Neuronal stem cell (in vitro differentiated cells): ENCODE results near the gene PACRG.

Experiments used
- DNase-seq: peaks from one replicate; pipeline ENCODE4 v3.0.0-alpha.2; 2013; ENCODE audit warnings: low spot score
- H2AFZ ChIP-seq: one replicate; pipeline ENCODE4 v1.6.1; 2013; ENCODE audit warnings: mild to moderate bottlenecking, low read length, inconsistent platforms
- H2AK5ac ChIP-seq: 2 replicates; pipeline ENCODE4 v1.6.1; 2013; ENCODE audit warnings: low read depth, mild to moderate bottlenecking, inconsistent platforms, low read length, moderate library complexity, mixed read lengths
- H2BK120ac ChIP-seq: 2 replicates; pipeline ENCODE4 v1.6.1; 2013; ENCODE audit warnings: low read depth, mild to moderate bottlenecking, inconsistent platforms, low read length, moderate library complexity, mixed read lengths
- H2BK12ac ChIP-seq: one replicate; pipeline ENCODE4 v1.6.1; 2013; ENCODE audit warnings: low read length, inconsistent platforms
- H2BK15ac ChIP-seq: 2 replicates; pipeline ENCODE4 v1.6.1; 2013; ENCODE audit warnings: mild to moderate bottlenecking, low read length, inconsistent platforms, mixed read lengths
- H2BK5ac ChIP-seq: one replicate; pipeline ENCODE4 v1.6.1; 2013; ENCODE audit warnings: inconsistent platforms, mild to moderate bottlenecking, low read length, moderate library complexity
- H3K14ac ChIP-seq: one replicate; pipeline ENCODE4 v1.6.1; 2013; ENCODE audit warnings: low read length, inconsistent platforms
- H3K18ac ChIP-seq: 2 replicates; pipeline ENCODE4 v1.6.1; 2013; ENCODE audit warnings: low read length, inconsistent platforms
- H3K23ac ChIP-seq: 2 replicates; pipeline ENCODE4 v1.6.1; 2013; ENCODE audit warnings: low read depth, mild to moderate bottlenecking, mixed read lengths, low read length, inconsistent platforms; ENCODE audit not compliant: poor library complexity
- H3K27ac ChIP-seq: replicated peaks from 3 replicates; pipeline ENCODE4 v1.5.1; 2013; ENCODE audit warnings: low read length, inconsistent platforms
- H3K27me3 ChIP-seq, 3 experiments: 2 replicates each; pipeline ENCODE4 v1.6.1; 2013; ENCODE audit warnings: low read length in 3 of 3, mild to moderate bottlenecking in 2 of 3, inconsistent platforms in 1 of 3, low read depth in 1 of 3, mixed read lengths in 1 of 3, moderate library complexity in 1 of 3; ENCODE audit not compliant: control insufficient read depth in 3 of 3, insufficient read depth in 3 of 3
- H3K36me3 ChIP-seq, 2 donors: replicated peaks in 1 of 2; 2 replicates each; pipeline ENCODE4 v1.6.1; 2013; ENCODE audit warnings: low read length in 2 of 2; ENCODE audit not compliant: control insufficient read depth in 2 of 2, insufficient read depth in 2 of 2
- H3K4ac ChIP-seq: 2 replicates; pipeline ENCODE4 v1.6.1; 2013; ENCODE audit warnings: inconsistent platforms, mild to moderate bottlenecking, low read length, moderate library complexity
- H3K4me1 ChIP-seq, 2 donors: 1 replicate in 1 of 2; 2 replicates in 1 of 2; pipeline ENCODE4 v1.6.1; 2013; ENCODE audit warnings: low read length in 2 of 2, low read depth in 1 of 2; ENCODE audit not compliant: control insufficient read depth in 2 of 2, insufficient read depth in 1 of 2
- H3K4me2 ChIP-seq: one replicate; pipeline ENCODE4 v1.6.1; 2013; ENCODE audit warnings: mild to moderate bottlenecking, low read length, inconsistent platforms; ENCODE audit not compliant: insufficient read depth, poor library complexity, severe bottlenecking
- H3K4me3 ChIP-seq, 2 donors: 2 replicates each; pipeline ENCODE4 v1.5.1; 2013; ENCODE audit warnings: low read length in 2 of 2, mild to moderate bottlenecking in 2 of 2, inconsistent platforms in 1 of 2, moderate library complexity in 1 of 2
- H3K79me1 ChIP-seq: one replicate; pipeline ENCODE4 v1.6.1; 2013; ENCODE audit warnings: low read depth, mild to moderate bottlenecking, inconsistent platforms, low read length, moderate library complexity
- H3K9ac ChIP-seq: one replicate; pipeline ENCODE4 v1.6.1; 2013; ENCODE audit warnings: mild to moderate bottlenecking, low read depth, low read length, inconsistent platforms; ENCODE audit not compliant: poor library complexity
- H3K9me3 ChIP-seq, 2 donors: replicated peaks in 1 of 2; 2 replicates each; pipeline versions ENCODE3 to v1.6.1; 2013; ENCODE audit warnings: low read length in 2 of 2, mild to moderate bottlenecking in 2 of 2, inconsistent platforms in 1 of 2, low read depth in 1 of 2, mixed read lengths in 1 of 2, moderate library complexity in 1 of 2; ENCODE audit not compliant: control insufficient read depth in 2 of 2, insufficient read depth in 1 of 2
- H4K8ac ChIP-seq: one replicate; pipeline ENCODE4 v1.6.1; 2013; ENCODE audit warnings: low read depth, mild to moderate bottlenecking, inconsistent platforms, low read length, moderate library complexity
- H4K91ac ChIP-seq: one replicate; pipeline ENCODE4 v1.6.1; 2013; ENCODE audit warnings: low read length, low read depth, mild to moderate bottlenecking, inconsistent platforms; ENCODE audit not compliant: poor library complexity
- WGBS, 2 donors: extraction: QIAGEN DNeasy Blood & Tissue Kit; methylation state at CpG; one replicate each; pipeline ENCODE4 v1.1.7; 2013; ENCODE audit warnings: missing lambda C conversion rate in 2 of 2, mixed read lengths in 1 of 2; ENCODE audit not compliant: insufficient read length in 2 of 2, insufficient replicate concordance in 1 of 2; ENCODE audit errors: extremely low coverage in 2 of 2; 5-methylcytosine and 5-hydroxymethylcytosine counted together

PACRG gene

DNA sequence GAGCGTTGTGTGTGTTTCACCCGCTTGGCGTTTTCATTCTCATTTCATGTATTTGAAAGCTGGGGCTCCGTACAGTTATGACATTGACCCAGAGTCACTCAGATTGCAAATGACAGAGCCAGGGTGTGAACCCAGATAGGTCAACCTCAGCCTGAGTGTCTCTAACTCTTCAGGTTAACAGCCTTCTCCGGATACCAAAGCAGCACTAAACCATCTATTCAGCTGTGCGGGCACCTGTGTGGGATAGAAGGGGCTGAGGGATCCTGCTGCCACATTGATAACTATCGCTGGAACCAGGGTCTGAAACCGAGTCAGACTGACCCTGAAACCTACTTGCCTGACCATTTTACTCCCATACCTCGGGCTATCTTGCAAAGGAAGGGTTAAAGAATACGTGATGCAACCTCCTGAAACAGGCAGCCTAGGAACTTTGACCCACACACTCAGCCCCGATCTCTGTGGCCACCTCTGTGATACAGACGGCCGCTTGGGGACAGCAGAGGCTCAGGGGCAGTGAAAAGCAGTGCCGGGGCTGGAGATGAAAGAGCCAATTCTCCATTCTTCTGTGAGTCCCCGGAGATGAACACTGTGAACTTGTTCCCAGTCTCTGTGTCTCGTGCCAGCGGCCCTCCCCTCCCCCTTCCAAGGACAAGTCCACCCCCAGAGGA is 453.2 kb downstream of the PACRG start:
- Histone ChIP-seq H2AK5ac (no peak overlapping the region), H3K9ac (no peak overlapping the region), H2BK120ac (no peak overlapping the region), H3K18ac (no peak overlapping the region), H3K23ac (no peak overlapping the region), H3K14ac (no peak overlapping the region), H2AFZ (peak overlapping the region; percentile 2), H3K4me2 (no peak overlapping the region), H3K4me3 (no peak overlapping the region), H2BK12ac (no peak overlapping the region), H4K91ac (no peak overlapping the region), H3K4me1 (peaks cover 13 to 22% of the 10 kb centered on the region in 2 donors), H3K9me3 (no peaks in the 10 kb centered on the region), H3K79me1 (no peaks in the 10 kb centered on the region), H3K27ac (no peak overlapping the region), H2BK15ac (no peak overlapping the region), H3K27me3 (no peaks in the 10 kb centered on the region), H3K4ac (no peak overlapping the region), H2BK5ac (no peak overlapping the region), H3K36me3 (no peaks in the 10 kb centered on the region), H4K8ac (no peak overlapping the region)
- DNase-seq: peak; percentile 41
- no CpG with 5 or more reads among the region's 17 CpGs for whole genome bisulfite sequencing, 2 donors

DNA sequence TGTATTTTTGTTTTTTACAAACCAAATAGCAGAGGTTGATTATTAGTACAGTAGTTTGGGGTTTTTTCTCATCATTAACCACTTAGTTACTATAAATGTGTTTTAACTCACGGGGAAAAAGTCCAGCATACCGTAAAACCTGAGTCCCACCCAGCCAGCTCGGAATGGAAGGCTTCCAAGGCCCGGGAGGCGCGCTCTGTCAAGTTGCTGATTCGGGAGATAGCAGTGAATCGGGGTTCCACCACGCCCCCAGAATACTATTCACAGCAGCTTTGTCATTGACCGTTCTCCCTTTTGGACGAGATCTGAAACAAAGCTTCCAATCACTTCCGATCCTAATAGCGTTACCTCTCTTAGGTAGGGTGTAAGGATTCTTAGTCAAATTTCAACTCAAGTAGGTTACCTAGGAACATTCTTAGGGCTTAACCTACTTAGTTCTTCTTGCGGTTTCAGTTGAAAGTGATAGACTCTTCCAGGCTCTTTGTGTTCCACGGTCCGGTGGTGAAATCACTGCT is 453.9 kb downstream of the PACRG start:
- Histone ChIP-seq H3K79me1 (no peaks in the 10 kb centered on the region), H4K91ac (no peak overlapping the region), H3K9me3 (no peaks in the 10 kb centered on the region), H3K4me3 (no peak overlapping the region), H3K9ac (no peak overlapping the region), H3K23ac (no peak overlapping the region), H3K27ac (no peak overlapping the region), H2AFZ (no peak overlapping the region), H2AK5ac (no peak overlapping the region), H3K4me1 (peaks cover 15 to 24% of the 10 kb centered on the region in 2 donors), H2BK5ac (no peak overlapping the region), H3K4me2 (no peak overlapping the region), H2BK12ac (no peak overlapping the region), H4K8ac (no peak overlapping the region), H3K27me3 (no peaks in the 10 kb centered on the region), H3K4ac (no peak overlapping the region), H3K18ac (no peak overlapping the region), H2BK120ac (no peak overlapping the region), H3K14ac (no peak overlapping the region), H3K36me3 (no peaks in the 10 kb centered on the region), H2BK15ac (no peak overlapping the region)
- no peak for DNase-seq
- no CpG with 5 or more reads among the region's 16 CpGs for WGBS, 2 donors

DNA sequence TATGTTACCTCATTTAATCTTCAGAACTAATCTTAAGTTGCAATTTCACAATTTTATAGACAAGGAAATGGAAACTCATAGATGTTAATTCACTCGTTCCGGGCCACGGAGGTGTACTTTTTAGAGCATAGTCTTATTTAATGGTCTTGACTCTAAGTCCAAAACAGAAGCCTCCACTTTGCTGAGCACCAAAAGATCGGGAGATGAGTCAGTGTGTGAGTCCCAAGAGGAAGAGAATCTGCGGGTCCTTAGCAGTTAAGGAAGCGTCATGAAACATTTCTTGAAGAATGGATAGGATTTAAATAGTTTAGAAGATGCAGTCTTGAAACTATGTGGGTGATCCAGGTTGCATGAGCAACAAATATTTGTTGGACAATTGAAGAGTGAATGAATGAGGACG is 454.9 kb downstream of the PACRG start:
- Histone ChIP-seq H2BK15ac (no peak overlapping the region), H3K14ac (no peak overlapping the region), H2BK5ac (no peak overlapping the region), H4K91ac (no peak overlapping the region), H3K79me1 (no peaks in the 10 kb centered on the region), H2BK120ac (no peak overlapping the region), H3K9me3 (no peaks in the 10 kb centered on the region), H2AFZ (no peak overlapping the region), H3K23ac (no peak overlapping the region), H2AK5ac (no peak overlapping the region), H4K8ac (no peak overlapping the region), H3K36me3 (no peaks in the 10 kb centered on the region), H2BK12ac (no peak overlapping the region), H3K27me3 (no peaks in the 10 kb centered on the region), H3K4me2 (no peak overlapping the region), H3K18ac (no peak overlapping the region), H3K9ac (no peak overlapping the region), H3K4me3 (no peak overlapping the region), H3K27ac (no peak overlapping the region), H3K4me1 (peaks cover 11 to 15% of the 10 kb centered on the region in 2 donors), H3K4ac (no peak overlapping the region)
- WGBS, 2 donors: no CpG with 5 or more reads among the region's 7 CpGs
- DNase-seq: no peak

DNA sequence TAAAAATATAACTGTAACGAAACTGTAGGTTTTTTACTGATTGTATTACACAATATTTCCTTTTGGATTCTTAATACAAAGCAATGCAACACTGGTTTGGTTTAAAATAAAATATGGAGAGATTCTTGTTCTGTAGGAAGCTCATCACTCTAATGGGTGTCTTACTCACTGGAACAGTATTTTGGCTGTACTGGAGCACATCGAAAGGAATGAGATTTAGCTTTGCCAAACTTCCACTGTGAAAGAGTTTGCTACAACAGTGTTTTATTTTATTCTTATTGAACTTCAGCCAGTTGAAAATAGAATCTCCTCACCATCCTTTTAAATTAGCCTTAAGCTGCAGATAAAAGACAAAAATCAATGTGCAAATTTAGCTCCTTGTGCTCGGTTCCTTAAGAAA is 456.0 kb downstream of the PACRG start:
- no CpG with 5 or more reads among the region's 3 CpGs for WGBS, 2 donors
- no peaks in the 10 kb centered on the region for H3K27me3 ChIP-seq
- H3K4me3 ChIP-seq: no peak overlapping the region
- no peak overlapping the region for H2BK12ac ChIP-seq
- DNase-seq: no peak
- no peak overlapping the region for H3K23ac ChIP-seq
- no peak overlapping the region for H4K91ac ChIP-seq
- no peak overlapping the region for H4K8ac ChIP-seq
- no peak overlapping the region for H3K18ac ChIP-seq
- H2AFZ ChIP-seq: no peak overlapping the region
- H3K4me1 ChIP-seq: peaks cover 11 to 15% of the 10 kb centered on the region in 2 donors
- no peak overlapping the region for H3K4me2 ChIP-seq
- H3K79me1 ChIP-seq: no peaks in the 10 kb centered on the region
- no peak overlapping the region for H2BK15ac ChIP-seq
- no peak overlapping the region for H2BK5ac ChIP-seq
- H3K4ac ChIP-seq: no peak overlapping the region
- no peaks in the 10 kb centered on the region for H3K9me3 ChIP-seq
- no peak overlapping the region for H2BK120ac ChIP-seq
- H3K27ac ChIP-seq: no peak overlapping the region
- no peak overlapping the region for H3K14ac ChIP-seq
- H2AK5ac ChIP-seq: no peak overlapping the region
- H3K9ac ChIP-seq: no peak overlapping the region
- H3K36me3 ChIP-seq: no peaks in the 10 kb centered on the region
